Parathyroid adenoma (tissue), 2 donors: ENCODE results near the gene IFIT1.

Experiments
- H2AFZ ChIP-seq: fragments of 300-600 bp; sonication (generic); one replicate; pipeline ENCODE4 v1.7.0; 2017; ENCODE audit warnings: antibody characterized with exemption, mild to moderate bottlenecking
- H3K27ac ChIP-seq: fragments of 300-600 bp; sonication (generic); one replicate; pipeline ENCODE4 v1.7.0; 2017
- H3K27me3 ChIP-seq: fragments of 300-600 bp; sonication (generic); one replicate; pipeline ENCODE4 v1.7.0; 2017; ENCODE audit warnings: low read length; ENCODE audit not compliant: control insufficient read depth, insufficient read depth
- H3K36me3 ChIP-seq: fragments of 300-600 bp; sonication (generic); one replicate; pipeline ENCODE4 v1.7.0; 2017; ENCODE audit warnings: low read length; ENCODE audit not compliant: control insufficient read depth, insufficient read depth
- H3K4me1 ChIP-seq: fragments of 300-600 bp; sonication (generic); one replicate; pipeline ENCODE4 v1.7.0; 2017; ENCODE audit warnings: control low read depth
- H3K4me2 ChIP-seq: fragments of 300-600 bp; sonication (generic); one replicate; pipeline ENCODE4 v1.7.0; 2017; ENCODE audit warnings: low read length
- H3K4me3 ChIP-seq: fragments of 300-600 bp; sonication (generic); one replicate; pipeline ENCODE4 v1.7.0; 2017; ENCODE audit warnings: low read depth, low read length
- H3K79me2 ChIP-seq: fragments of 300-600 bp; sonication (generic); one replicate; pipeline ENCODE4 v1.7.0; 2017; ENCODE audit warnings: control low read depth
- H3K9ac ChIP-seq: fragments of 300-600 bp; sonication (generic); one replicate; pipeline ENCODE4 v1.7.0; 2017; ENCODE audit warnings: mild to moderate bottlenecking
- H3K9me3 ChIP-seq: fragments of 300-600 bp; sonication (generic); one replicate; pipeline ENCODE4 v1.7.0; 2017; ENCODE audit warnings: low read length; ENCODE audit not compliant: control insufficient read depth
- CTCF ChIP-seq: fragments of 300-600 bp; sonication (generic); IDR thresholded peaks from one replicate; pipeline ENCODE4 v1.7.0; 2017; ENCODE audit warnings: antibody characterized with exemption, mild to moderate bottlenecking
- donor health status: primary hyperparathyroidism.

Gene IFIT1

GRCh38 chr10:89391907-89392756 is at the start of gene IFIT1:
Gene IFIT1, plus strand, starts transcription at chr10:89392623. Its CDS starts 90 bp downstream, at chr10:89392713.
- Histone ChIP-seq H3K9ac (no peak within 1 kb of the TSS), H3K27ac (peak within 1 kb of the TSS; percentile 79), H3K9me3 (no peaks in the 10 kb centered on the region), H2AFZ (peak within 1 kb of the TSS; percentile 81), H3K27me3 (no peaks in the 10 kb centered on the region), H3K4me3 (peak within 1 kb of the TSS; percentile 77), H3K79me2 (peaks cover 10% of the 10 kb centered on the region), H3K4me2 (peak within 1 kb of the TSS; percentile 73), H3K4me1 (peaks cover 9% of the 10 kb centered on the region), H3K36me3 (no peaks in the 10 kb centered on the region)
- TF ChIP-seq CTCF, result no peak

- Histone ChIP-seq H3K9me3 (no peaks in the 10 kb centered on the region), H3K27me3 (no peaks in the 10 kb centered on the region), H3K36me3 (no peaks in the 10 kb centered on the region), H3K9ac (no peak overlapping the region), H3K4me1 (peaks cover 5% of the 10 kb centered on the region), H3K27ac (peak overlapping the region; percentile 5), H3K79me2 (no peaks in the 10 kb centered on the region), H2AFZ (peak overlapping the region; percentile 77), H3K4me2 (no peak overlapping the region), H3K4me3 (no peak overlapping the region)
- no peak for TF ChIP-seq CTCF
Measured at GRCh38 chr10:89343089-89343767, 49.2 kb upstream of the IFIT1 start.

- H3K4me2 ChIP-seq, result no peak overlapping the region
- H3K79me2 ChIP-seq, result no peaks in the 10 kb centered on the region
- H3K36me3 ChIP-seq, result no peaks in the 10 kb centered on the region
- no peak for TF ChIP-seq CTCF
- H3K27me3 ChIP-seq, result no peaks in the 10 kb centered on the region
- H2AFZ ChIP-seq, result no peak overlapping the region
- no peaks in the 10 kb centered on the region for H3K9me3 ChIP-seq
- H3K9ac ChIP-seq, result no peak overlapping the region
- no peak overlapping the region for H3K4me3 ChIP-seq
- H3K4me1 ChIP-seq, result peaks cover 5% of the 10 kb centered on the region
- H3K27ac ChIP-seq, result no peak overlapping the region
Measured at GRCh38 chr10:89344156-89344555, 48.3 kb upstream of the IFIT1 start.

- Histone ChIP-seq H3K9ac (no peak overlapping the region), H3K79me2 (no peaks in the 10 kb centered on the region), H3K36me3 (no peaks in the 10 kb centered on the region), H3K9me3 (no peaks in the 10 kb centered on the region), H3K27ac (no peak overlapping the region), H3K27me3 (no peaks in the 10 kb centered on the region), H2AFZ (no peak overlapping the region), H3K4me1 (peaks cover 5% of the 10 kb centered on the region), H3K4me2 (no peak overlapping the region), H3K4me3 (no peak overlapping the region)
- TF ChIP-seq CTCF, result no peak
Measured at GRCh38 chr10:89345367-89346000, 46.9 kb upstream of the IFIT1 start.
